Right ventricle myocardium inferior (tissue), 1 donor: ENCODE measurements around the gene PLEKHH2. TPM values are rescaled to one million over a fixed set of nuclear protein-coding genes. Genes with fewer than 3 reads are reported as not detected.
A peak's percentile ranks its signal among the peaks of the same experiment; 100 is the strongest.

Source experiments
- ATAC-seq: fragments of 200-7000 bp; cut with Tn5 transposase; one replicate; pipeline ENCODE4 v1.9.1; 2020; ENCODE audit warnings: mild to moderate bottlenecking, moderate library complexity
- DNase-seq: peaks from one replicate; pipeline ENCODE4 v3.0.0; 2021; ENCODE audit errors: missing footprints
- intact Hi-C: fragments of 100-400 bp; cut with DNase I; formaldehyde crosslinking; loops from one replicate; pipeline ENCODE4 v1.11.0; 2022
- total RNA-seq: library from RNA; stranded (reverse); fragmentation: NEBNext Ultra II Directional; extraction: Animal tissue kit (Norgen Biotek cat#: 25700); gene quantifications from one replicate; pipeline ENCODE4 v1.2.1, GENCODE V29; 2021
- donor health status: DM: no; HTN: yes; CAD: no; lungs with severe emphysema.

Gene PLEKHH2
- total RNA-seq, 1 donor from 2014 or later, result 1.1 TPM

GRCh38 chr2:43738257-43738656 is 101.2 kb downstream of the PLEKHH2 start:
- no peak for ATAC-seq
- intact Hi-C loops, result no loop called here
- no peak for DNase-seq

GRCh38 chr2:43743706-43744105 is 106.6 kb downstream of the PLEKHH2 start:
- no peak for DNase-seq
- intact Hi-C loops, result no loop called here

GRCh38 chr2:43745457-43745856 is 108.4 kb downstream of the PLEKHH2 start:
- DNase-seq (no peak), ATAC-seq (no peak)
- intact Hi-C loops, result no loop called here

More at GRCh38 chr2:43743706-43744105, 106.6 kb downstream of the PLEKHH2 start:
- ATAC-seq, result no peak

GRCh38 chr2:43748333-43748732 is 111.3 kb downstream of the PLEKHH2 start:
- intact Hi-C loops, result no loop called here
- DNase-seq (no peak), ATAC-seq (no peak)

- intact Hi-C loops, result no loop called here
- DNase-seq (no peak), ATAC-seq (no peak)
Observed at GRCh38 chr2:43749583-43749982, 112.5 kb downstream of the PLEKHH2 start.

GRCh38 chr2:43751476-43751990 is 114.5 kb downstream of the PLEKHH2 start:
- ATAC-seq (no peak), DNase-seq (no peak)
- intact Hi-C loops, result no loop called here

GRCh38 chr2:43752302-43752701 is 115.2 kb downstream of the PLEKHH2 start:
- no peak for DNase-seq

GRCh38 chr2:43754180-43754579 is 117.1 kb downstream of the PLEKHH2 start:
- no peak for DNase-seq
- intact Hi-C loops, result no loop called here
- ATAC-seq, result no peak

More at GRCh38 chr2:43752302-43752701, 115.2 kb downstream of the PLEKHH2 start:
- ATAC-seq, result no peak
- intact Hi-C loops, result no loop called here

GRCh38 chr2:43758739-43759138 is 121.7 kb downstream of the PLEKHH2 start:
- intact Hi-C loops, result no loop called here
- DNase-seq (no peak), ATAC-seq (no peak)

- intact Hi-C loops, result no loop called here
- no peak for DNase-seq
- ATAC-seq, result no peak
Observed at GRCh38 chr2:43759195-43759594, 122.1 kb downstream of the PLEKHH2 start.

- no peak for ATAC-seq
- no peak for DNase-seq
- intact Hi-C loops, result no loop called here
Observed at GRCh38 chr2:43762286-43762685, 125.2 kb downstream of the PLEKHH2 start.

- intact Hi-C loops, result no loop called here
- ATAC-seq, result no peak
- no peak for DNase-seq
Observed at GRCh38 chr2:43763091-43763490, 126.0 kb downstream of the PLEKHH2 start.

GRCh38 chr2:43764086-43764705 is 127.1 kb downstream of the PLEKHH2 start:
- no peak for DNase-seq
- intact Hi-C loops, result no loop called here
- no peak for ATAC-seq

GRCh38 chr2:43766006-43766405 is 128.9 kb downstream of the PLEKHH2 start:
- intact Hi-C loops, result no loop called here
- DNase-seq (no peak), ATAC-seq (no peak)

GRCh38 chr2:43773876-43774613 is 137.0 kb downstream of the PLEKHH2 start, which contains the start of gene DYNC2LI1:
Gene DYNC2LI1 (plus strand): TSS chr2:43774039. CDS start chr2:43774139, 100 bp downstream.
- intact Hi-C loops, result no loop called here
- ATAC-seq (peak; percentile 98), DNase-seq (peak; percentile 95)

GRCh38 chr2:43774617-43775016 is 137.6 kb downstream of the PLEKHH2 start:
- intact Hi-C loops, result no loop called here
- DNase-seq (no peak), ATAC-seq (no peak)

- intact Hi-C loops, result no loop called here
- ATAC-seq (no peak), DNase-seq (no peak)
Observed at GRCh38 chr2:43776324-43776723, 139.3 kb downstream of the PLEKHH2 start.

- intact Hi-C loops, result no loop called here
- DNase-seq (no peak), ATAC-seq (no peak)
Observed at GRCh38 chr2:43777306-43777926, 140.4 kb downstream of the PLEKHH2 start.

- DNase-seq (no peak), ATAC-seq (no peak)
- intact Hi-C loops, result no loop called here
Observed at GRCh38 chr2:43778233-43778632, 141.2 kb downstream of the PLEKHH2 start.

GRCh38 chr2:43787895-43788294 is 150.8 kb downstream of the PLEKHH2 start:
- ATAC-seq (no peak), DNase-seq (no peak)
- intact Hi-C loops, result no loop called here
